OCI-LY7 (cell line): ENCODE data around the gene PPRC1. TPM values are rescaled to one million over a fixed set of nuclear protein-coding genes. Genes with fewer than 3 reads are reported as not detected.

Source experiments
- BruUV-seq: library from RNA; stranded (reverse); fragments of 400-500 nt; replicated peaks from 2 replicates; lab custom pipeline; 2021; lab: Mats Ljungman, UMichigan
- CTCF ChIA-PET: fragments of 300-600 bp; sonication (Branson Sonifier 250); formaldehyde crosslinking; loops from one replicate; lab custom pipeline; 2022; ENCODE audit warnings: antibody characterized with exemption; ENCODE audit not compliant: unreplicated experiment; lab: Charles Lee
- POLR2A ChIA-PET: fragments of 300-600 bp; sonication (Branson Sonifier 250); formaldehyde crosslinking; loops from one replicate; lab custom pipeline; 2022; ENCODE audit warnings: antibody characterized with exemption; lab: Charles Lee
- DNase-seq: peaks from one replicate; pipeline ENCODE4 v3.0.0-alpha.2; 2015; ENCODE audit warnings: low spot score
- H2AFZ ChIP-seq: fragments of 200-600 bp; sonication (generic), shearing (Covaris generic); 2 replicates; pipeline ENCODE4 v1.6.1; 2014; ENCODE audit warnings: mild to moderate bottlenecking, antibody characterized with exemption, low read length, moderate library complexity
- H3K27ac ChIP-seq: fragments of 200-600 bp; sonication (generic); 2 replicates; pipeline ENCODE4 v1.5.1; 2014; ENCODE audit warnings: mixed run types, low read depth, mild to moderate bottlenecking, moderate library complexity, low read length, inconsistent platforms; ENCODE audit not compliant: poor library complexity, severe bottlenecking
- H3K36me3 ChIP-seq: fragments of 200-600 bp; sonication (generic); 2 replicates; pipeline ENCODE4 v1.6.1; 2014; ENCODE audit warnings: mild to moderate bottlenecking, antibody characterized with exemption, low read length, moderate library complexity, mixed read lengths; ENCODE audit not compliant: insufficient read depth
- H3K4me1 ChIP-seq: fragments of 200-600 bp; sonication (generic); 2 replicates; pipeline ENCODE4 v1.5.1; 2014; ENCODE audit warnings: mild to moderate bottlenecking, low read length; ENCODE audit not compliant: insufficient read depth, poor library complexity, severe bottlenecking
- H3K4me2 ChIP-seq: fragments of 200-600 bp; sonication (generic); 2 replicates; pipeline ENCODE4 v1.6.1; 2014; ENCODE audit warnings: mild to moderate bottlenecking, low read length
- H3K4me3 ChIP-seq: fragments of 200-600 bp; sonication (generic); 2 replicates; pipeline ENCODE4 v1.5.1; 2014; ENCODE audit warnings: mild to moderate bottlenecking, low read depth, low read length; ENCODE audit not compliant: poor library complexity, severe bottlenecking
- H3K79me2 ChIP-seq: fragments of 200-600 bp; sonication (generic); 2 replicates; pipeline ENCODE4 v1.6.1; 2016; ENCODE audit warnings: low read depth, mild to moderate bottlenecking, low read length, moderate library complexity, mixed read lengths; ENCODE audit not compliant: insufficient read depth
- H3K9me2 ChIP-seq: fragments of 200-600 bp; sonication (generic); 2 replicates; pipeline ENCODE4 v1.6.1; 2016; ENCODE audit warnings: mild to moderate bottlenecking, low read length, mixed read lengths; ENCODE audit not compliant: insufficient read depth
- H3K9me3 ChIP-seq: fragments of 200-600 bp; sonication (generic); 2 replicates; pipeline ENCODE4 v1.6.1; 2014; ENCODE audit warnings: mild to moderate bottlenecking, mixed run types, low read length, mixed read lengths
- H4K20me1 ChIP-seq: fragments of 200-600 bp; sonication (generic); 2 replicates; pipeline ENCODE4 v1.6.1; 2014; ENCODE audit warnings: mild to moderate bottlenecking, antibody characterized with exemption, low read length, moderate library complexity, mixed read lengths; ENCODE audit not compliant: insufficient read depth
- CTCF ChIP-seq: fragments of 200-600 bp; sonication (generic); conservative IDR thresholded peaks from 2 replicates; pipeline ENCODE4 v1.5.1; 2014; ENCODE audit warnings: mild to moderate bottlenecking, antibody characterized with exemption, low read length, moderate library complexity, mixed read lengths
- EZH2phosphoT487 ChIP-seq: fragments of 200-600 bp; sonication (generic); IDR thresholded peaks from 2 replicates; pipeline ENCODE4 v1.6.1; 2018; ENCODE audit warnings: low read depth, borderline replicate concordance, mild to moderate bottlenecking, mixed run types, antibody characterized with exemption, low read length, moderate library complexity, mixed read lengths
- intact Hi-C: fragments of 100-400 bp; cut with micrococcal nuclease; formaldehyde crosslinking; loops from one replicate; pipeline ENCODE4 v1.10.0; 2022; ENCODE audit not compliant: unreplicated experiment
- total RNA-seq, 2 experiments: library from RNA; depleted of rRNA in 1 of 2; stranded (reverse); fragments of >200 nt in 1 of 2; shearing (Covaris generic) in 1 of 2; gene quantifications; 2 replicates each; pipeline ENCODE4 v1.2.3, GENCODE V29; 2014 to 2022

PPRC1 gene
- total RNA-seq, 2 experiments from 2014 or later, result 47.1 to 77.2 TPM

- Histone ChIP-seq H3K9me2 (no peaks in the 10 kb centered on the region), H3K4me3 (peak overlapping the region; percentile 87), H3K27ac (peak overlapping the region; percentile 65), H3K9me3 (no peaks in the 10 kb centered on the region), H2AFZ (no peak overlapping the region), H3K4me2 (peak overlapping the region; percentile 94), H3K36me3 (peaks cover 51% of the 10 kb centered on the region), H3K4me1 (peaks cover 44% of the 10 kb centered on the region), H4K20me1 (peaks cover 22% of the 10 kb centered on the region), H3K79me2 (peaks cover 57% of the 10 kb centered on the region)
- no TSS peak for BruUV-seq
- ChIA-PET CTCF (no interaction called here), POLR2A (no interaction called here)
- TF ChIP-seq CTCF, result no peak
- no peak for TF ChIP-seq EZH2phosphoT487
- intact Hi-C loops, result loop anchor here (1.0 to 5.0 kb wide), 2 partner anchors 19 to 514 kb away; partner anchors contain the start of gene NOLC1
- peak; percentile 69 for DNase-seq
Measured at GRCh38 chr10:102133373-102134195, 744 bp downstream of the PPRC1 start.

GRCh38 chr10:102134416-102134815, 1.6 kb downstream of the PPRC1 start:
- DNase-seq, result no peak
- Histone ChIP-seq H3K36me3 (peaks cover 59% of the 10 kb centered on the region), H3K9me3 (no peaks in the 10 kb centered on the region), H3K27ac (peak overlapping the region; percentile 65), H2AFZ (no peak overlapping the region), H3K9me2 (no peaks in the 10 kb centered on the region), H4K20me1 (peaks cover 22% of the 10 kb centered on the region), H3K4me2 (peak overlapping the region; percentile 94), H3K79me2 (peaks cover 64% of the 10 kb centered on the region), H3K4me1 (peaks cover 44% of the 10 kb centered on the region), H3K4me3 (peak overlapping the region; percentile 87)
- intact Hi-C loops, result loop anchor here (5.0 kb wide), 1 partner anchor 513 kb away; no protein-coding TSS in a partner anchor
- BruUV-seq, result TSS peak; percentile 72
- CTCF ChIA-PET, result no interaction called here
- TF ChIP-seq CTCF (no peak), EZH2phosphoT487 (no peak)
- POLR2A ChIA-PET, result interaction anchor here (1.2 to 4.0 kb wide), 2 partner anchors 13 to 16 kb away, joined by 3 to 18 read pairs; partner anchors contain the start of gene NOLC1

- TF ChIP-seq EZH2phosphoT487 (no peak), CTCF (no peak)
- BruUV-seq, result no TSS peak
- H3K4me3 ChIP-seq, result peak overlapping the region; percentile 87
- DNase-seq, result no peak
- ChIA-PET POLR2A (interaction anchor here (0.5 to 4.0 kb wide), 5 partner anchors 12 to 1056 kb away, joined by 3 to 18 read pairs (median 5); partner anchors contain the start of gene NOLC1), CTCF (no interaction called here)
- H3K79me2 ChIP-seq, result peaks cover 78% of the 10 kb centered on the region
- H3K4me1 ChIP-seq, result peaks cover 34% of the 10 kb centered on the region
- H3K4me2 ChIP-seq, result peak overlapping the region; percentile 94
- H3K36me3 ChIP-seq, result peaks cover 75% of the 10 kb centered on the region
- no peak overlapping the region for H2AFZ ChIP-seq
- no peaks in the 10 kb centered on the region for H3K9me3 ChIP-seq
- intact Hi-C loops, result no loop called here
- H3K9me2 ChIP-seq, result no peaks in the 10 kb centered on the region
- H4K20me1 ChIP-seq, result peaks cover 22% of the 10 kb centered on the region
- H3K27ac ChIP-seq, result no peak overlapping the region
Measured at GRCh38 chr10:102135956-102136526, 3.2 kb downstream of the PPRC1 start.
